Natural killer cell (primary cell): Measurements from ENCODE around the gene PLVAP. TPM values are rescaled to one million over a fixed set of nuclear protein-coding genes. Genes with fewer than 3 reads are reported as not detected.

Experiments used
- ATAC-seq, 3 donors: fragments of 150-1000 bp in 2 of 3; fragments of 200-7000 bp in 1 of 3; cut with Tn5 transposase; 1 replicate in 1 of 3; 2 replicates in 2 of 3; pipeline ENCODE4 v1.10.0; 2021; ENCODE audit warnings: mild to moderate bottlenecking in 2 of 3, moderate library complexity in 2 of 3
- DNase-seq, 2 donors: peaks; one replicate each; pipeline versions ENCODE4 v3.0.0 to v3.0.0-alpha.2; 2013 to 2021; ENCODE audit warnings: mixed read lengths in 1 of 2
- H3K27ac ChIP-seq: one replicate; pipeline ENCODE4 v1.5.1; 2013; ENCODE audit warnings: mild to moderate bottlenecking, low read length
- H3K27me3 ChIP-seq: one replicate; pipeline ENCODE4 v1.6.1; 2013; ENCODE audit warnings: low read length; ENCODE audit not compliant: control insufficient read depth, insufficient read depth
- H3K36me3 ChIP-seq: one replicate; pipeline ENCODE4 v1.6.1; 2013; ENCODE audit warnings: low read length; ENCODE audit not compliant: control insufficient read depth, insufficient read depth
- H3K4me1 ChIP-seq: one replicate; pipeline ENCODE4 v1.6.1; 2013; ENCODE audit warnings: low read length; ENCODE audit not compliant: control insufficient read depth, insufficient read depth
- H3K4me3 ChIP-seq: one replicate; pipeline ENCODE4 v1.5.1; 2013; ENCODE audit warnings: low read length
- H3K9me3 ChIP-seq: one replicate; pipeline ENCODE4 v1.6.1; 2013; ENCODE audit warnings: low read length; ENCODE audit not compliant: control insufficient read depth, insufficient read depth
- H3K27ac Mint-ChIP-seq, 2 donors: one replicate each; pipeline ENCODE4 v1.8.0; 2022; ENCODE audit warnings: mild to moderate bottlenecking in 2 of 2, mixed read lengths in 2 of 2, moderate library complexity in 1 of 2
- H3K27me3 Mint-ChIP-seq, 2 donors: one replicate each; pipeline ENCODE4 v1.8.0; 2022; ENCODE audit warnings: low read depth in 2 of 2, mixed read lengths in 2 of 2
- H3K36me3 Mint-ChIP-seq: one replicate; pipeline ENCODE4 v1.8.0; 2022; ENCODE audit warnings: mixed read lengths
- H3K4me1 Mint-ChIP-seq, 2 donors: one replicate each; pipeline ENCODE4 v1.8.0; 2022; ENCODE audit warnings: mixed read lengths in 2 of 2
- H3K4me3 Mint-ChIP-seq: one replicate; pipeline ENCODE4 v1.8.0; 2022; ENCODE audit warnings: mild to moderate bottlenecking, moderate library complexity, mixed read lengths
- H3K9me3 Mint-ChIP-seq, 2 donors: one replicate each; pipeline ENCODE4 v1.8.0; 2022; ENCODE audit warnings: mixed read lengths in 2 of 2
- CTCF ChIP-seq: fragments of 200-600 bp; IDR thresholded peaks from one replicate; pipeline ENCODE4 v1.8.0; 2022; ENCODE audit warnings: antibody characterized with exemption
- WGBS: methylation state at CpG from one replicate; pipeline ENCODE4 v1.1.7; 2013; ENCODE audit warnings: missing lambda C conversion rate; ENCODE audit not compliant: insufficient coverage; 5-methylcytosine and 5-hydroxymethylcytosine counted together
- intact Hi-C: fragments of 100-400 bp; cut with micrococcal nuclease; formaldehyde crosslinking; loops from one replicate; pipeline ENCODE4 v1.14.2; 2022
- total RNA-seq, 4 donors: library from RNA; stranded (reverse); fragments of 120-200 nt in 1 of 4; gene quantifications; one replicate each; pipeline versions ENCODE4 v1.2.3 to v1.2.4, GENCODE V29; 2013 to 2022

Gene PLVAP
- total RNA-seq, 3 donors from 2014 or later (not counting 1 experiment from before 2014, with no cell fraction given) = 0.33 to 0.53 TPM; not detected in 1

- no peak for ATAC-seq
- TF ChIP-seq CTCF = no peak
Measured at GRCh38 chr19:17312189-17313113, 64.7 kb downstream of the PLVAP start.

DNA sequence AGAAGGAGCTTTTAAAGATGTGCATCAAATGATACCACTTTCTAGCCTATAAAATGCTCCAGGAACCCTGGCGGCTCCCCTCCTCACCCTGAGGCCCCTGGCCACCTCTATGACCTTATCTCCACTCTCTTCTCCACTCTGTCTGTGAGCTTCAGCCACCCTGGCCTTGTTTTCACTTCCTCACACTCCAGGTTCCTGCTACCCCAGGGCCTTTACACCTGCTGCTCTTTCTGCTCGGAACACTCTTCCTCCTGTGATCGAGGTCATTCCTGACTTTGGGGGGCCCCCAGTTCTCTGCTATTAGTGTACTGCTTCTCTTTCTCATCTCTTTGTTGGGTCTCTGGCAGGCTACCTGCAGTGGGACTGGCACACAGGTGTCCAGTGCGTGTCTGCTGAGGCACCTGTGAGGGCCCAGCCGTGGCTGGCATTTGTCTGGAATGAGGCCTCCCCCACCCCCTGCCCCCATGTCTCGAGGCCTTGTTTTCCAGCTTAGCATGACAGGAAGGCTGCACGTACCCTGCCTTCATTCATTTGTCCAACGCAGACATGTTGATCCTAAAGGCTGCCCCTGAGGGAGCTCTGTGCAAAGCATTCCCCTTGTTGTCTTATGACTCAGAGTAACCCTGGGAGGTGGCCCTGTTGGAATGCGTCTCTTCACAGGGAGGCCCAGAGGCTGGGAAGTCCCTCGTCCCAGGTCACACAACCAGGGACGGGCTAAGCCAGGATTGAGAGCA lies 65.5 kb downstream of the PLVAP start:
- H3K4me3 ChIP-seq = no peak overlapping the region
- H3K27ac Mint-ChIP-seq = peak overlapping the region; percentile 23
- peaks cover 19% of the 10 kb centered on the region for H3K4me1 ChIP-seq
- ATAC-seq (no peak), DNase-seq (no peak)
- peaks cover 19 to 38% of the 10 kb centered on the region in 2 donors for H3K4me1 Mint-ChIP-seq
- no peaks in the 10 kb centered on the region for H3K9me3 Mint-ChIP-seq
- H3K27ac ChIP-seq = no peak overlapping the region
- H3K9me3 ChIP-seq = no peaks in the 10 kb centered on the region
- peaks cover 19% of the 10 kb centered on the region for H3K36me3 ChIP-seq
- WGBS = 87% methylated on average over 11 of the region's 11 CpGs
- H3K4me3 Mint-ChIP-seq = peak overlapping the region; percentile 67
- no peaks in the 10 kb centered on the region for H3K27me3 Mint-ChIP-seq
- intact Hi-C loops = no loop called here
- TF ChIP-seq CTCF = no peak
- no peaks in the 10 kb centered on the region for H3K27me3 ChIP-seq
- H3K36me3 Mint-ChIP-seq = no peaks in the 10 kb centered on the region

More at GRCh38 chr19:17312189-17313113, 64.7 kb downstream of the PLVAP start:
- no peaks in the 10 kb centered on the region for H3K9me3 Mint-ChIP-seq
- no peak overlapping the region for H3K27ac ChIP-seq
- intact Hi-C loops = no loop called here
- DNase-seq = no peak
- peaks cover 19 to 37% of the 10 kb centered on the region in 2 donors for H3K4me1 Mint-ChIP-seq
- peaks cover 19% of the 10 kb centered on the region for H3K36me3 ChIP-seq
- H3K4me3 ChIP-seq = no peak overlapping the region
- 91% methylated on average over 20 of the region's 20 CpGs for WGBS
- no peaks in the 10 kb centered on the region for H3K27me3 ChIP-seq
- H3K27ac Mint-ChIP-seq = peak overlapping the region in 1 of 2 donors; percentile 23
- H3K4me1 ChIP-seq = peaks cover 16% of the 10 kb centered on the region
- H3K36me3 Mint-ChIP-seq = no peaks in the 10 kb centered on the region
- H3K4me3 Mint-ChIP-seq = no peak overlapping the region
- H3K9me3 ChIP-seq = no peaks in the 10 kb centered on the region
- H3K27me3 Mint-ChIP-seq = no peaks in the 10 kb centered on the region

DNA sequence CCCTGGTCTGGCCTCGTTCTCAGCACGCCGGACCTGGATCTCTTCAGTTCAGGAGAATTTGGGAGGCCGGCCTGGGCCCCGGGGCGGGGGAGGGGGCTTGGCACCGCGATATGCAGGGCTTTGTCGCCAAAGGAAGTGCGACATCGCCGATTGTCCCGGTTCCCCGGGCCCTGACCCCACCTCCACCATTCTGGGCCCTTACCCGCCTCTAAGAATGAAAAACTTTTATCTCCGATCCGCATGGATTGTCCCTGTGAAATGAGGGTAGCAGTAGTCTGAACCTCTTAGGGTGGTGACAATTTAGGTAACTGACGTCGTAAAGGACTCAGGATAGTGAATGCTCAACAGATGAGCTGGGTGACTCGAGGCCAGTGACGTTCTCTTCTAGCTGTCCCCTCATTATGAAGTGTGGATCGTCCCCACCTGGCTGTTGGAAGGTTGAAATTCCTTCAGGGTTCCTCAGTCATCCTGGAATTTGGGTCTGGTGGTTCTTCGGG lies 67.1 kb downstream of the PLVAP start:
- H3K9me3 ChIP-seq = no peaks in the 10 kb centered on the region
- no peak for DNase-seq
- WGBS = 6% methylated on average over 20 of the region's 23 CpGs
- no peak for ATAC-seq
- no peak for TF ChIP-seq CTCF
- peaks cover 11% of the 10 kb centered on the region for H3K36me3 ChIP-seq
- no peaks in the 10 kb centered on the region for H3K27me3 Mint-ChIP-seq
- H3K27ac Mint-ChIP-seq = peak overlapping the region; percentile 92 to 93
- H3K4me3 Mint-ChIP-seq = peak overlapping the region; percentile 99
- no peaks in the 10 kb centered on the region for H3K27me3 ChIP-seq
- H3K4me1 ChIP-seq = peaks cover 31% of the 10 kb centered on the region
- intact Hi-C loops = loop anchor here (1.0 kb wide), 1 partner anchor 27 kb away; the partner anchor contains the start of gene GTPBP3
- no peaks in the 10 kb centered on the region for H3K9me3 Mint-ChIP-seq
- H3K36me3 Mint-ChIP-seq = no peaks in the 10 kb centered on the region
- peaks cover 24 to 41% of the 10 kb centered on the region in 2 donors for H3K4me1 Mint-ChIP-seq
- H3K27ac ChIP-seq = peak overlapping the region; percentile 61
- peak overlapping the region; percentile 76 for H3K4me3 ChIP-seq
